ENCODE measurements around the gene FYB2. TPM values are rescaled to one million over a fixed set of nuclear protein-coding genes. Genes with fewer than 3 reads are reported as not detected.

FYB2 gene
- total and polyA plus RNA-seq, 10 of the 15 experiments (the other 5 are each of a cell fraction or from before 2014, with no cell fraction given), result 0.04 to 0.16 (median 0.05) TPM; not detected in 4

GRCh38 chr1:56816264-56816663, 2.9 kb downstream of the FYB2 start:
- ChIA-PET POLR2A (no interaction called here), SMC1A (ENCODE audit: uncharacterized antibody, unreplicated experiment) (interaction anchor here (0.6 to 1.7 kb wide), 3 partner anchors 9 to 433 kb away, joined by 4 to 6 read pairs (median 5); no protein-coding TSS in a partner anchor), RAD21 (ENCODE audit: unreplicated experiment) (interaction anchor here (0.9 kb wide), 1 partner anchor 1230 kb away, joined by 3 read pairs; no protein-coding TSS in a partner anchor), CTCF (interaction anchor here (0.6 to 4.0 kb wide), 4 partner anchors 12 to 234 kb away, joined by 3 to 15 read pairs (median 6); no protein-coding TSS in a partner anchor)
- Histone ChIP-seq H3K27me3 (replicated peaks in 1 of 2; ENCODE audit: control insufficient read depth in 2 of 2, insufficient read depth in 2 of 2, low read length in 1 of 2) (no peaks in the 10 kb centered on the region), H3K79me2 (ENCODE audit: control insufficient read depth, insufficient read depth, low read length) (no peaks in the 10 kb centered on the region), H4K20me1 (ENCODE audit: control insufficient read depth, insufficient read depth) (no peaks in the 10 kb centered on the region), H3K4me1 (ENCODE audit: control insufficient read depth, insufficient read depth, low read length) (no peaks in the 10 kb centered on the region), H3K27ac (ENCODE audit: control insufficient read depth, insufficient read depth) (no peak overlapping the region), H3K36me3 (ENCODE audit: control insufficient read depth in 2 of 2, insufficient read depth in 2 of 2, low read length in 1 of 2) (no peaks in the 10 kb centered on the region), H3K9ac (ENCODE audit: control insufficient read depth, insufficient read depth, low read length) (no peak overlapping the region), H3K4me2 (ENCODE audit: control insufficient read depth, insufficient read depth) (no peak overlapping the region), H3K4me3 (no peak overlapping the region), H3K9me3 (replicated peaks; ENCODE audit: control insufficient read depth, insufficient read depth, low read length) (no peaks in the 10 kb centered on the region), H2AFZ (ENCODE audit: control insufficient read depth, low read depth, low read length) (no peak overlapping the region)
- peak; percentile 57 for ATAC-seq
- FAIRE-seq, result no peak
- intact Hi-C loops (cut with micrococcal nuclease; ENCODE audit: unreplicated experiment), result no loop called here
- 0% methylated on average over 1 of the region's 1 CpG for WGBS (ENCODE audit: insufficient coverage, insufficient replicate concordance, low lambda C conversion rate, missing lambda C conversion rate)
- DNase-seq (ENCODE audit: low read depth, low spot score), result no peak
- TF ChIP-seq SUPT20H (IDR thresholded peaks at IDR 0.05; ENCODE audit: borderline replicate concordance, control insufficient read depth, low read depth, low read length), result no peak
- no peak for TF ChIP-seq E2F4 (IDR thresholded peaks at IDR 0.05; ENCODE audit: low read depth, low read length)
- no peak for TF ChIP-seq SIX5 (IDR thresholded peaks at IDR 0.05; ENCODE audit: low read depth, low read length, severe bottlenecking)
- TF ChIP-seq DPF2 (IDR thresholded peaks at IDR 0.05), result no peak
- TF ChIP-seq IRF5 (IDR thresholded peaks at IDR 0.05; ENCODE audit: borderline replicate concordance), result no peak
- no peak for TF ChIP-seq MYB (IDR thresholded peaks at IDR 0.05; ENCODE audit: borderline replicate concordance, low read depth, low read length)
- no peak for TF ChIP-seq HCFC1 (IDR thresholded peaks at IDR 0.05; ENCODE audit: low read length)
- no peak for TF ChIP-seq PBX3 (IDR thresholded peaks at IDR 0.05; ENCODE audit: insufficient replicate concordance, low read depth, low read length)
- no peak for TF ChIP-seq POLR2A (IDR thresholded peaks at IDR 0.05; ENCODE audit: low read depth, low read length)
- TF ChIP-seq BMI1 (IDR thresholded peaks at IDR 0.05; ENCODE audit: borderline replicate concordance), result no peak
- no peak for TF ChIP-seq ZNF687 (IDR thresholded peaks at IDR 0.05)
- no peak for TF ChIP-seq NFYB (IDR thresholded peaks at IDR 0.05; ENCODE audit: insufficient read depth, low read depth, low read length)
- TF ChIP-seq RELB (IDR thresholded peaks at IDR 0.05; ENCODE audit: low read depth), result no peak
- no TSS peak for BruUV-seq (replicated peaks)
- in situ Hi-C loops (cut with MboI), result no loop called here

Measured in GM12878 (cell line).